Activated naive CD4-positive, alpha-beta T cell treated with anti-CD3 and anti-CD28 coated beads for 36 hours (primary cell): Measurements from ENCODE around the gene ZNF419. TPM values are rescaled to one million over a fixed set of nuclear protein-coding genes. Genes with fewer than 3 reads are reported as not detected.
A peak's percentile ranks its signal among the peaks of the same experiment; 100 is the strongest.
"Not testable (repeated sequence)": the region's sequence is repeated elsewhere in the genome, so short reads cannot be mapped to it uniquely, and the experiment has no call there.

Experiments used
- CTCF ChIA-PET: fragments of 350-600 bp; sonication (Branson Sonifier 250); formaldehyde crosslinking; loops from one replicate; lab custom pipeline; 2021; ENCODE audit warnings: antibody characterized with exemption; lab: Charles Lee
- DNase-seq: peaks from one replicate; pipeline ENCODE4 v3.0.0-alpha.2; 2020
- H3K27ac Mint-ChIP-seq: one replicate; pipeline ENCODE4 v1.8.0; 2021; ENCODE audit warnings: mild to moderate bottlenecking, mixed read lengths
- H3K27me3 Mint-ChIP-seq: one replicate; pipeline ENCODE4 v1.8.0; 2021; ENCODE audit warnings: low read depth, mixed read lengths
- H3K36me3 Mint-ChIP-seq: one replicate; pipeline ENCODE4 v1.8.0; 2021; ENCODE audit warnings: low read depth, mixed read lengths
- H3K4me1 Mint-ChIP-seq: one replicate; pipeline ENCODE4 v1.8.0; 2021; ENCODE audit warnings: low read depth, mixed read lengths
- H3K4me3 Mint-ChIP-seq: one replicate; pipeline ENCODE4 v1.8.0; 2021; ENCODE audit warnings: mild to moderate bottlenecking, moderate library complexity, mixed read lengths
- H3K9me3 Mint-ChIP-seq: one replicate; pipeline ENCODE4 v1.8.0; 2021; ENCODE audit warnings: mixed read lengths
- intact Hi-C: fragments of 100-400 bp; cut with micrococcal nuclease; formaldehyde crosslinking; loops from one replicate; pipeline ENCODE4 v1.15.1; 2023
- total RNA-seq, 2 experiments: library from RNA; stranded (reverse); gene quantifications; one replicate each; pipeline ENCODE4 v1.2.3, GENCODE V29; 2021

Gene ZNF419
- total RNA-seq, 2 experiments from 2014 or later: 5.3 to 5.9 TPM

- DNase-seq, H3K27me3 Mint-ChIP-seq, CTCF ChIA-PET: not testable (repeated sequence)
- Mint-ChIP-seq H3K27ac (peak overlapping the region; percentile 48), H3K4me1 (peaks cover 22% of the 10 kb centered on the region), H3K9me3 (peaks cover 60% of the 10 kb centered on the region), H3K4me3 (peak overlapping the region; percentile 80), H3K36me3 (peaks cover 52% of the 10 kb centered on the region)
- intact Hi-C loops: loop anchor here (1.0 to 2.0 kb wide), 3 partner anchors 28 to 88 kb away; partner anchors contain the start of genes ZNF17, ZNF549 and ZNF550
Observed at GRCh38 chr19:57499332-57499679, 11.8 kb downstream of the ZNF419 start.

DNA sequence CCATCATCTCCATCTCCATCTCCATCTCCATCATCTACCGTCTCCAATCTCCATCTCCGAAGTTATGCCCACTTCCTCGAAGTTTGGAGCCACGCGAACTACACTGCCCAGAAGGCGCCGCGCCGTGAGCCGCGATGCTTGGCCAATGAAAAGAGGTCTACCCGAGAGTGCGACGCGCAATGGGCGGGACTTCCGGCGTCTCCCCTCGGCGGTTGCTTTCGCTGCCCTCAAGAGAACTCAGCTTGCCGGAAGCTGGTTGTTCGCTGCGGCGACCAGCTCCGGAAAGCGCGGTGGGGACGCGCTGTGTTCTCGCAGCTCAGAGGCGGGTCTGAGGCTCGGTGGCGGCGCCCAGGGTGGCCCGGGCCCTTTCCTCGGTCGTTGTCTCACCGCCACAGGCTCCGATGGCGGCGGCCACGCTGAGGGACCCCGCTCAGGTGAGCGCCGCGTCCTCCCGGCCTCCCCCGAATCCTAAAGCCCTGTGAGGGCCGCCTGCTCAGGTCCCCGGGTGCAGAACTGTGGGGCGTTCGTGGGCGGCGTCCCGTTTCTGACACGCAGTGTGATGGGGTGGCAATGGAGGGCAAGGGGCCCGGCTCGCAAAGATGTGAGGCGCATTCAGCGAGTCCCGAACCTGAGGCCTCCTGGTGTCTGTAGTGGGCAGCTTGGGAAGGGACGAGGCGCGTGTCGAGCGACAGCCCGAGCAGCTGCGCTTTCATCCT, 12.3 kb downstream of the ZNF419 start, which contains the start of gene ZNF773:
TSS of gene ZNF773 (plus strand) at position 259 of the 716 bp plus-strand sequence. CDS start at position 402, 143 bp downstream.
- DNase-seq: peak; percentile 97
- Mint-ChIP-seq H3K36me3 (peaks cover 50% of the 10 kb centered on the region), H3K4me3 (peak within 1 kb of the TSS; percentile 80), H3K9me3 (peaks cover 56% of the 10 kb centered on the region), H3K27ac (peak within 1 kb of the TSS; percentile 75), H3K4me1 (peaks cover 22% of the 10 kb centered on the region)
- intact Hi-C loops: loop anchor here (1.0 to 2.0 kb wide), 3 partner anchors 27 to 89 kb away; partner anchors contain the start of genes ZNF17, ZNF549 and ZNF550
- CTCF ChIA-PET, H3K27me3 Mint-ChIP-seq: not testable (repeated sequence)

- intact Hi-C loops, CTCF ChIA-PET, H3K27me3 Mint-ChIP-seq, DNase-seq: not testable (repeated sequence)
- peaks cover 54% of the 10 kb centered on the region for H3K9me3 Mint-ChIP-seq
- H3K27ac Mint-ChIP-seq: peak overlapping the region; percentile 75
- peaks cover 52% of the 10 kb centered on the region for H3K36me3 Mint-ChIP-seq
- peak overlapping the region; percentile 80 for H3K4me3 Mint-ChIP-seq
- H3K4me1 Mint-ChIP-seq: peaks cover 22% of the 10 kb centered on the region
Observed at GRCh38 chr19:57500400-57500799, 12.8 kb downstream of the ZNF419 start.

- Mint-ChIP-seq H3K4me1 (peaks cover 11% of the 10 kb centered on the region), H3K27ac (no peak overlapping the region), H3K36me3 (peaks cover 85% of the 10 kb centered on the region), H3K9me3 (peaks cover 59% of the 10 kb centered on the region), H3K27me3 (no peaks in the 10 kb centered on the region), H3K4me3 (no peak overlapping the region)
- DNase-seq: no peak
- CTCF ChIA-PET: no interaction called here
- intact Hi-C loops: no loop called here
Observed at GRCh38 chr19:57506163-57506562, 18.6 kb downstream of the ZNF419 start.

DNA sequence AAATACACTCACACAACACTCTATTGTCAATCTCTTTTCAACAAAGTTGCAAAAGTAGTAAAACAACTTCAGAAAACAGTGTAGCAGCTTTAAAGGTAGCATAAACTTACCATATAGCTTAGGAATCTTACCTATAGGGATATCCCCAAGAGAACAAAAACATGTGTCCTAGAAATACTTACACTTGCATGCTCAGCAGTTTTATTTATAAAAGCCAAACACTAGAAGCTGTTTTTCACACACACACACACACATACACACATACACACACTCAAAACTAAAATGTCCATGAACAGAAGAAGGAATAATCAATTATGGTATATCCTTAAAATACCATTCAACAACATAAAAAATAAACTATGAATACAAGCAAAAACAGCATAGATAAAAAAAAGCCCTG, 23.9 kb downstream of the ZNF419 start:
- DNase-seq: no peak
- peaks cover 81% of the 10 kb centered on the region for H3K36me3 Mint-ChIP-seq
- no peaks in the 10 kb centered on the region for H3K4me1 Mint-ChIP-seq
- CTCF ChIA-PET: no interaction called here
- H3K27ac Mint-ChIP-seq: no peak overlapping the region
- peaks cover 67% of the 10 kb centered on the region for H3K9me3 Mint-ChIP-seq
- H3K4me3 Mint-ChIP-seq: no peak overlapping the region
- intact Hi-C loops: no loop called here
- H3K27me3 Mint-ChIP-seq: no peaks in the 10 kb centered on the region

- CTCF ChIA-PET: no interaction called here
- DNase-seq: no peak
- peaks cover 69% of the 10 kb centered on the region for H3K9me3 Mint-ChIP-seq
- H3K36me3 Mint-ChIP-seq: peaks cover 79% of the 10 kb centered on the region
- no peak overlapping the region for H3K4me3 Mint-ChIP-seq
- intact Hi-C loops: no loop called here
- no peak overlapping the region for H3K27ac Mint-ChIP-seq
- no peaks in the 10 kb centered on the region for H3K27me3 Mint-ChIP-seq
- H3K4me1 Mint-ChIP-seq: no peaks in the 10 kb centered on the region
Observed at GRCh38 chr19:57512845-57513244, 25.3 kb downstream of the ZNF419 start.

DNA sequence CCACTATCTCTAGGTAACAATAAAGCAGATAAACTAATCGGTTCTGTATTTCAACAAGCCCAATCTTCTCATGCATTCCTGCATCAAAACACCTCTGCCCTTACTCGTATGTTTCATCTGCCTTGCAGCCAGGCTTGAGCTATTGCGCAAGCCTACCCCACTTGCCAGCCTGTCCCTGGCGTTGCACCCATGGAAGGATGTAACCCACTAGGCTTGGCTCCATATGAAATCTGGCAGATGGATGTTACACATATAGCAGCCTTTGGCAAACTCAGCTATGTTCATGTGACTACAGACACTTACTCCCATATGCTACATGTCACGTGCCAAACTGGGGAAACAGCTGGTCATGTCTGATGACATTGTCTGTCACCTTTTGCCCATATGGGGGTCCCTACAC, 27.7 kb downstream of the ZNF419 start:
- Mint-ChIP-seq H3K4me1 (no peaks in the 10 kb centered on the region), H3K4me3 (no peak overlapping the region), H3K27ac (no peak overlapping the region), H3K27me3 (no peaks in the 10 kb centered on the region), H3K9me3 (peaks cover 63% of the 10 kb centered on the region), H3K36me3 (peaks cover 68% of the 10 kb centered on the region)
- intact Hi-C loops: no loop called here
- CTCF ChIA-PET: no interaction called here
- no peak for DNase-seq

DNA sequence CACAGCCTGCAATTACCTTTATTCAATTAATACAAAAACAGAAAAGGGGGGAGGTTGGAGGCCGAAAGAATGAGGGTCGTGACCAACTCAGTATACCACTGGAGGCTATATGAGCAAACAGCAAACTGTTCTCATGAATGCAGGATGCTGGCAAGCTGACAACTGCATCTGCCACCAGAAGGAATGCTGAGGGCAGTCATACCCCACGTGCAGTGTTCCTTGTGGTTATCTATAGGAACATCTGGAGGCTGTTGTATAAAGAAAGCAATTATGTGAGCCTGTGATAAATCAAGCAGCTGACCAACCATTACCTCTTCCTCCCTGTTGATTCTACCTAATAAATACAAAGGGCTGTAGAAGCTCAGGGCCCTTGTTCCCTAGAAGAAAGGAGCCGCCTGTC, 30.5 kb downstream of the ZNF419 start:
- H3K4me1 Mint-ChIP-seq, H3K4me3 Mint-ChIP-seq, intact Hi-C loops, H3K27ac Mint-ChIP-seq, H3K27me3 Mint-ChIP-seq, CTCF ChIA-PET, DNase-seq: not testable (repeated sequence)
- Mint-ChIP-seq H3K9me3 (peaks cover 54% of the 10 kb centered on the region), H3K36me3 (peaks cover 62% of the 10 kb centered on the region)

DNA sequence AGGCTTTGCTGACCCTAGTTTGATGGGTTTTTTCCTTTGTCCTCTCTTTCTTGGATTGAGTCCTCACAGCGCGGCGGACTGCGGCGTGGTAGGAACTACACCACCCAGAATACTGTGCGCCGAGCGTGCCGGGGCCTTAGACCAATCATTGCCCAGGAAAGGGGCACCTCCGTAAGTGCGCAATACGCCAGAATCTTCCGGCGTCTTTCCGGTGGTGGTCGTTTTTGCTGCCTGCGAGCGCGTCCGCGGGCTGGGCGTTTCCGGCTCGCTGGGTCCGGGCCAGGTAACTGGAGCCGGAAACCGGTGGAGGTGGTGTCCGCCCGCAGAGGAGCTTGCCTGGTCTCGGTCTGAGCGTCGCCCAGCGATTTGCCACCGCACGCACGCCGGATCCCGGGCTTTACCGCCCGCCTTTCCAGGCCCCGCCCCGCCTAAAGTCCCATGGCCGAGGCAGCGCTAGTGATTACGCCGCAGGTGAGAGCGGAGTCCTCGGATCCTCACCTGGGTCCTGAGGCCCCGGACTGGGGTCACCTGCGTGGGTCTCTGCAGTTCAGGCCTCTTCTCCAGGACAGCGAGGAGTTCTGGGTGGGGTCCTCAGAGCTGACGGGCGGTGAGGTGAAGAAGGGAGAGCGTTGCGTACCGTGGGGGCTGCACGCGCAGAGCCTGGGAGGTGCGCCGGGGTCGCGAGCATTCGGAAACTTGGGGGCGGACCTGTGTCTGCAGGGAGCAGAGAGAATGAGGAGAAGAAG, 39.8 kb downstream of the ZNF419 start, which contains the start of gene ZNF549:
TSS of gene ZNF549 (plus strand) at position 221 of the 746 bp plus-strand sequence. CDS start at position 439, 218 bp downstream.
- H3K4me3 Mint-ChIP-seq: peak within 1 kb of the TSS; percentile 80
- peaks cover 14% of the 10 kb centered on the region for H3K4me1 Mint-ChIP-seq
- peaks cover 48% of the 10 kb centered on the region for H3K36me3 Mint-ChIP-seq
- intact Hi-C loops: loop anchor here (1.0 kb wide), 6 partner anchors 28 to 655 kb away; partner anchors contain the start of genes ZNF211, ZNF548, ZNF586 and ZNF772
- H3K27ac Mint-ChIP-seq: peak within 1 kb of the TSS; percentile 70
- CTCF ChIA-PET: no interaction called here
- H3K9me3 Mint-ChIP-seq: peaks cover 40% of the 10 kb centered on the region
- H3K27me3 Mint-ChIP-seq: no peaks in the 10 kb centered on the region
- peak; percentile 91 for DNase-seq

- Mint-ChIP-seq H3K36me3 (peaks cover 95% of the 10 kb centered on the region), H3K9me3 (peaks cover 83% of the 10 kb centered on the region), H3K4me1 (no peaks in the 10 kb centered on the region), H3K4me3 (no peak overlapping the region), H3K27ac (no peak overlapping the region), H3K27me3 (no peaks in the 10 kb centered on the region)
- CTCF ChIA-PET: no interaction called here
- intact Hi-C loops: no loop called here
- no peak for DNase-seq
Observed at GRCh38 chr19:57537953-57538547, 50.5 kb downstream of the ZNF419 start.
